Stimulated activated CD8-positive, alpha-beta memory T cell treated with anti-CD3 and anti-CD28 coated beads, Interleukin-2, amount 100 ng/mL, for 48 hours (primary cell): ENCODE data around the gene GTPBP2.
"Not testable (repeated sequence)": the region's sequence is repeated elsewhere in the genome, so short reads cannot be mapped to it uniquely, and the experiment has no call there.

Source experiments
- DNase-seq, 2 donors: peaks; one replicate each; pipeline ENCODE4 v3.0.0-alpha.2; 2020; ENCODE audit warnings: low read depth in 2 of 2

The GTPBP2 gene

DNA sequence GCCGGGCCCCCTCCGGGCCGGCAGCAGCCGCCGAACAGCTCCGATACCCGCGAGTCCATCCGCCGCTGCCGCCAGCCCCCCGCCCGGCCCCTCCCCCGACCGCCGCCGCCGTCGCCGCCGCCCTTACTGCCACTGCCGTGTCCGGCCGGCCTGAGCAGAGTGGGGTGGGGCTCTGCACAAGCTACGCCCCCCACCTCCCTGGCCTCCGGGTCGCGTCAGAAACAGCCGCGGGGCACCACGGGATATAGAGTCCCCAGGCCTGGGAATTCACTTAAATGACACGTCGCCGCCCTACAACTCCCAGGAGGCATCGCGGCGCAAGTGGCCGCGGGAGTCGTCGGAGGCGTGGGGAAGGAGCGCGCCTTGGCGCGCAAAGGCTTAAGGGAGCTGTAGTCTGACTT, at the start of gene GTPBP2:
Gene GTPBP2 (minus strand): TSS at position 161 of the 401 bp plus-strand sequence. CDS start 102 bp downstream, at position 59.
- DNase-seq: peak; percentile 92 to 96

DNA sequence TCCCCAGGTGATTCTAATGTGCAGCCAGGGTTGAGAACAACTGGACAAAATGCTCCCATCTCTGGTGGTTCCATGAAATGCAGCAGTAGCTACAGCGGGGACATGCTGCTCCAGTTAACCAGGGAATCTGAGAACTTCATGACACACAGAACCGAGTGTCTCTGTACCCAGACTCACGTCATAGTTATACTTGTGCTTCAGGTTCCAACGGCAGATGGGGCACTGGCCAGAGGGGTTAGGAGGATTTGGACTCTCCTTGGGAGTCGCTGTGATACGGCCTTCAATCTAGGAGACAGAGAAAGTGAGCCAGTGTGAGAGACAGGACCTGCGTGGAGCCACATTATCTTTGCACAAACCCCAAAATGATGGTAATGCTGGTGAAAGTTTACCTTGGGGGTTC, 49.3 kb upstream of the GTPBP2 start:
- no peak for DNase-seq

DNA sequence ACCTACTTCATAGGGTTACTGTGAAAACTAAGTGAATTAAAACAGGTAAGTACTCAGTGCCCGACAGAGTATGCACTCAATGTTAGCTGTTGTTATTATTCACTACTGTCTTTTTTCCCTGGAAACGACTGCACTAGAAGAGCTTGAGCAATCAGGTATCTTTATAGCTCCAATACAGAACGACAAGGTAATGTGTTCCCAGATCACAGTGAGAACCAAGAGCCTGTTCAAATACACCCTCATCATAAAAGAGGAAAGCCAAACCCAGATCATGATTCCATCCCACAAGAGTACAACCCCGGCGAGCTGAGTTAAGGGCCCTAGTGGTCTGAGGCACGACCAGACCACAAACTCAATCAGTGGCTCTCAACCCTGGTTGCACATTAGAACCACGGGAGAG, 48.7 kb upstream of the GTPBP2 start:
- no peak for DNase-seq

DNA sequence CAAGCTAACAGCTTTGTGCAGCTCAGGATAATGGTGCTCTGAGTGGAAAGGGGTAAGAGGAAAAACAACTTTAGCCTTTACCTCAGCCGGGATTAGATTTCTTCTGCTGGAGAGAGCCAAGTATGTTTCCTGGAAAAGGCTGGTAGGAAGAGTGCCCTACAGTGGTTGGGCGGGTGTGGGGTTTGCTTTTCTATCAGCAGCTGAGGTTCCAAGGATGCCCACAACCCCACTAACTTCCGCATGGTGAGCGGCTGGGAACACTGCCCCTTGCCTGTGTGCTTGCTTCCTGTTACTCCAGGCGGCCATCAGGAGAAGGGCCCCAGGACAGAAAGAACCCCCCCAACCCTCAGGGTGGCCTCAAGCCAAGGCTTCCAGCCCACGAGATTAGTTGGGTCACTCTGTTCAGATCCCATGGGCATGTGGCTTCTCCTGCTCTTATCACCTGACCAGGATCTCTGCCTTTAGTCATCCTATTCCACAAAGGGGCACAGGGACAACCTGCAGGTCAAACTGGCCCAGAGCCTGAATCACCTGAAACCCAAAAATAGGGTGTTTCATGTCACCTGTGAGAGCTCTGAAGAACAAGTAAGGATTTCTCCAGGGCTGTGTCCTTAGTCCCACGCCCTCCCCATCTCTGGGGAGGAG, 48.0 kb upstream of the GTPBP2 start:
- DNase-seq: no peak

DNA sequence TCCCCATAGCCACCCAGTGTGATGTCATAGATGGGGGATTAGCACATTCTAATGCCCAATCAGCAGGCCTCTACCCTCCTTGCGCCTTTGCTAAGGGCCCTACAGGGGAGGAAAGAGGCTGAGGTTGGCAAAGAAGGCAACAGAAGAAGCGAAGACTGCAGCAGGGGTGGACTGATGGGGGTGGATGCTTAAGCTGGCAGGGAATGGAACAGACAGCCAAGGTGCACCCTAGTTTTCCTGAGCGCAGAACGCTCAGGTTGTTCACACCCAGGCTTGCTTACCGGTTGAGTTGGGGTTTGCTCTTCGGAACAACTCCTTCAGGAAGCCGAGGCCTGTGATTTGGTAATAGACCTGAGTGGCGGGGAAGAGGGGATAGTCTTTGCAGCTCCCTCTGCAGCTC, 45.9 kb upstream of the GTPBP2 start:
- DNase-seq: no peak

- DNase-seq: no peak
These were observed 45.2 kb upstream of the GTPBP2 start for GRCh38 chr6:43674291-43674690.

DNA sequence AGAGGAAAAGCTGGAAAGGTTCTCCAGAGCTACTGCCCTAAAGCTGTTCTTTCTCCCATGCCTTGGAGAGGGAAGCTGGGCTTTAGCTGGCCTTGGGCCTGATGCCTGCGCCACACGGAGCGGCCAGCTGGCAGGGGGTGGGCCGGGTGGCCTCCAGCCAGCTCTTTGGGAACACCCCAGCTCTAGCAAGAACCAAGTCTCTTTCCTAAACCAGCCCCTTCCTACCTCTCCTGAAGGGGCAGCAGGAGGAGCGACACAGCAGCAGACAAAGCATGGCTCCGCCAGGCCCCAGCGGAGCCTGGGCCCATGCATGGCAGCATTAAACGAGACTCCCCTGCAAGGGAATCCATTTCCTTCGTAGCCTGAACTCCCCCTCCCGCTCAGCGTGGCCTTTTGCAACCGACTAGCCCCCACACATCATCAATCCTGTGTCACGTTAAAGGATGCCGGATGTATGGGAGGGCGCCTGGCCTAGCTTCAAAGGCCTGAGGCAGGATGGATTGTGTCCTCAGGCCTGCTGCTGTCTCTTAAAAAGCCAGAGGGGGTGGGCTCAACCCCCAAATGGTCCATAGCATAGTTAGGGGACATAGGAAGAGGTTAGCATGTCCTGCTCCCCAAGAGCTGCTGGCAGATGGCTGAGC, 44.5 kb upstream of the GTPBP2 start:
- no peak for DNase-seq

DNA sequence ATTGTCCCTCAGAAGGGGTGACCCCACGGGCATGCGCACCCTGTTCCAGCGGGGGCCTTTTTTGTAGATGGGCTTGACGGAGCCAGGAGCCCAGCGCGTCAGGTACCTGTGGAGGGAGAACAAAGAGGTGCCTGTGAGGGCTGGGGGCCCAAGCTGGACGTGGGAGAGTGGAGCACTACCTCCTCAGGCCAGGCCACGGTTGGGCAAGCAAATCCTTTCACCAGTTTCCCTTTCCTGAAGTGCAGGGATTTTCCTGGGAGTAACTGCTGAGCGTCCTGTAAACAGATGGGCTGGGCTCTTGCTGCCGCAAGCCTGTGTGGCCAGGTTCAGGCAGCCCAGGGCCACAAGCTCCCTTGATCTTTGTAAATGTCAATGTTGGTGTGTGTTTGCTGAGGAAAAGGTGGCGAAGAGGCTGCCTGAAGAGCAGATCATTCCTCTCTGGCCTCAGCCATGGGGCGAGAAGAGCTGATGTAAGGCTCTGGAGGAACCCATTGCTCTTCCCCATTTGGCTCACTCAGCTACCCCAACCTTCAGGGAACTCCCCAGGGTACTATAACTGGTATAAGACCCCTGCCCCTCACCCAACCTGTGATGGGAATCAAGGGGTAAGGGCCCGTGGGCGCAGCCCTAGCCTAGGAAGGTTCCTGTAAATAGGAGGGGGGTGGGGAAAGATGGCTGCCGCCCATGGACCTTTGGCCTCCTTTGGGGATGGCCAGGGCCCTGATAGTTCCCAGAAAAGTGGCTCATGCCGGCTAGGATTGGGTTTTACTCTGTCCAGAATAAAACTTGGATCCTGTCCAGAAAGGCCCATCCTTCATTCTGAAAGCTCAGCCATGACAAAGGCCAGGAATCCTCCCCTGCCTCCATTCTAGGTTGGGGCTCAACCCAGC, 43.0 kb upstream of the GTPBP2 start:
- no peak for DNase-seq

GRCh38 chr6:43671011-43671800, 42.1 kb upstream of the GTPBP2 start:
- DNase-seq: no peak

DNA sequence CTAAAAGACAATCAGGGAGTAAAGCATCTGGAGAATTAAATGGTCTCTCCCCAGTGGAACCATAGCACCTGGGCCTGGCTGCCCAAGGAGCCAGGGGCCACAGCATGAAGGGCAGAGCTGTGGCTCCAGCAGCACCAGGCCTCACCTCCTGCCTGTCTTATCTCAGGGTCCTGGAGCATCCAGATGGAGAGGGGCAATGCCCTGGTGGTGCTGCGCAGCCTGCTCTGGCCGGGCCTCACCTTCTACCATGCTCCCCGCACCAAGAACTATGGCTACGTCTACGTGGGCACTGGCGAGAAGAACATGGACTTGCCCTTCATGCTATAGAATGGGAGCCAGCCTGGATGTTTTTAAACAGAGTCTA, 41.5 kb upstream of the GTPBP2 start:
- no peak for DNase-seq

GRCh38 chr6:43669922-43670622, 41.0 kb upstream of the GTPBP2 start:
- DNase-seq: no peak

DNA sequence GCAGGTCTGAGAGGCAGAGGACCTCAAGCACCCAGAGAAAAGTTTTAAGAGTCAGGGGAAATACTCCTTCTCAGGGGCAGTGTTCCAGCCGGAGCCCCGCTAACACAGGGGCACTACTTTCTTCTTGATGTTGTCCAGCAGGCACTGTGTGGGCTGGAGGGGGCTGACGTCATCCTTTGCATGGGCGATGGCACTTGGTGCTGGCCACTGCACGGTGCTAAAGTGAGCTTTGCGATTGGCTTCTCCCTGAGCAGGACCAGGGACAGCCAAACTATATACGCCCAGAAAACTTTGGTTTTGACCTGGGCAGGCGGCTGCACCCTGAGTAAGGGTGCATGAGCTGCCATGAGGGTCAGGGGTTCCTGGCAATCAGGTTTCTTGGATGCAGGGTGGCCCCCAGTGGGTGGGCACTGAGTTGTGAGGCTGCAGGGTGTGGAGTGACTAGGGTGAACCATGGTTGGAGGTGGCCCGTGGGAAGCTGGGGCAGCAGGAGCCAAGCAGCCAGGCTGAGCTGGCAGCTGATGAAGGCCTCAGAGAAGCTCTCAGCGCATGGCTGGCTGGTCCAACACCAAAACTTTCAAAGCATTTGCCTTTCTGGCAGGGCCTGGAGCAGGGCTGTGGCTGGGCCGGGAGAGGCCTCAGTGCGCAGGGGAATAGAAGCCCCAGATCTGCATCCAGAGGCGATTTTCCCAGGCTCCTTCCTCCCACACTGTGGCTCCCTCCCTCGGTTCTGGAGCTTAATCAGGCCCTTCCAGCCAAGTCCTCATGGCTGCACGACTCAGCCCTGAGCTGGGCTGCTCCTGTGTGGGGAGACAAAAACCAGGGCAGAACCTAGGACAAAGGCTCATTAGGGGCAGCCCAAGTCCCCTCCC, 40.2 kb upstream of the GTPBP2 start:
- no peak for DNase-seq

DNA sequence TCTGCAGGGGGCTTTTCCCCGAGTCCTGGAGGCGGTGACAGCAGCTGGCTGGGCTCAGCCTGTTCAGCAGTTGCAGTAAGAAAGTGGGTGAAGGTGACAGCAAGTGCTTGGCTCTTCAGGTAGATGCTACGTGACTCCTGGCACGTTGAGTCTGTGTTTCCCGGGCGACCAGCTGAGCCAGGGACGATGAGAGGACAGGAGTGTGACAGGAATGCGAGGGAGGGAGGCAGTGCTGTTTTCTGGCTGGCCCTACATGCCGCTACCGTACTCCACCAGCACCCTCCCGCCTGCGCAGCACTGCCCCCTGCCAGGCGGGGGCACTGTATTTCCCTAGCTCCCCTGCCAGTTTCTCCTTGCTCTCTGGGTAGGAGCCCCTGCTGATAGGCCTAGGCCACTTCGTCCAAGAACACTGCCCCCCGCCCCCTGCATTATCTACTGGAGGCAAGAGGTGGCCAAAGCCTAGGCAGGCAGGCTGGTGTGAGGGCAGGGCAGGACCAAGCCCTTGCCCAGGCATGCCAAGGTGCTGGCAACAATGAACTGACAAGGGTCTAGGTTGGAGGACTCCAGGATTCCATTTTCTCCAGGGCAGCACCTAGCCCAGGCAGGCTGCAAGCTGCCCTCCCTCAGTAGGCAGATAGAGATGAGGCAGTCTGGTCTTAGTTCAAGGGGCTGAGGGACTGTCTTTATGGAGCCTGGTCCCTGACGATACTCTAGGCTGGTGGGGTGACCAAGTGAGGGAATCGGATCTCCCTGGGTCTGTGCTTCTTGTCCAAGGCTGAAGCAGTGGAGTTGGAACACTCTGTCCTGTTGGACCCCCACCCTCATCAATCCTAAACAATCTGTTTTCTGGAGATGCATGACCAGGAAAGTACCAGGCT, 39.3 kb upstream of the GTPBP2 start:
- peak; percentile 27 to 42 for DNase-seq

DNA sequence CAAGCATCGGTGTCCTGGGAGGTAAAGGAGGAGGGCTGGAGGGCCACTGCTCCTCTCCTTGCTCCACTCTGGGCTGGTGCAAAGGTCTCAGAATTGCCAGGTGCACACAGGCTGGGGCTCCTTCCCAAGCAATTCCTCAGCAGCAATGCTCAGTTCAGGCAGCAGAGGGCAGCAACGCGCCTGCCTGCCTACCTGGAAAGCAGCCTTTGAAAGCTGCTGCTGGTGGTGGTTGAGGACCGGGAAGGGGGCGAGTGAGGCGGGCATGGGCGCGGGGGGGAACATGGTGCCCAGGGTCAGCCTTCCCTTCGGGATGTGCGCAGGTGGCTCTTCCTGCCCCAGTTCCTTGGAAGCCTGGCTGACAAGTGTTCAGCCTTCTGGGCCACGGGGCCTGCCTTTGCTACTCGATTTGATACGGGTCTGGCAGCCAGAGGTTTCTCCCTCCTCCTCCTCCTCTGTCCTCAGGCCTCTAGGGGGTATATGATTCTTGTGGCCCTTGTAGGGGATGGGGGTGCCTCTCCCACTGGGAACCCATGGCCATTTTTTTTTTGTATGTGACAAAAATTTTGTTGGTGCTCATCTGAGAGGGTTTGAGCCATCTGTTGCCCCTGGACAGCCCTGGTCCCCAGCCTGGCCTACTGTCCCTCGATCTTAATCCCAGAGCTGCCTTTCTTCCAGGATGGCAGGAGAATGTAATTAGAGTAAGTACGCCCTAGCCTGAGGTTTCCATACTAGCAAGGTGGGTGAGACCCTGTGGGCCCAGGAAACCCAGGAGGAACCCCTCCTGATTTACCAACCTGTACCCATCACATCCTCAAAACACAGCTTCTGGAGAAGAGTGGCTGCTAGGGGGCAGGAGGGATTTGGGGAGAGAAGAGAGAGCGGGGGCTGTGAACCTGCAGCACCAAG, 38.4 kb upstream of the GTPBP2 start:
- DNase-seq: peak; percentile 58 to 82

DNA sequence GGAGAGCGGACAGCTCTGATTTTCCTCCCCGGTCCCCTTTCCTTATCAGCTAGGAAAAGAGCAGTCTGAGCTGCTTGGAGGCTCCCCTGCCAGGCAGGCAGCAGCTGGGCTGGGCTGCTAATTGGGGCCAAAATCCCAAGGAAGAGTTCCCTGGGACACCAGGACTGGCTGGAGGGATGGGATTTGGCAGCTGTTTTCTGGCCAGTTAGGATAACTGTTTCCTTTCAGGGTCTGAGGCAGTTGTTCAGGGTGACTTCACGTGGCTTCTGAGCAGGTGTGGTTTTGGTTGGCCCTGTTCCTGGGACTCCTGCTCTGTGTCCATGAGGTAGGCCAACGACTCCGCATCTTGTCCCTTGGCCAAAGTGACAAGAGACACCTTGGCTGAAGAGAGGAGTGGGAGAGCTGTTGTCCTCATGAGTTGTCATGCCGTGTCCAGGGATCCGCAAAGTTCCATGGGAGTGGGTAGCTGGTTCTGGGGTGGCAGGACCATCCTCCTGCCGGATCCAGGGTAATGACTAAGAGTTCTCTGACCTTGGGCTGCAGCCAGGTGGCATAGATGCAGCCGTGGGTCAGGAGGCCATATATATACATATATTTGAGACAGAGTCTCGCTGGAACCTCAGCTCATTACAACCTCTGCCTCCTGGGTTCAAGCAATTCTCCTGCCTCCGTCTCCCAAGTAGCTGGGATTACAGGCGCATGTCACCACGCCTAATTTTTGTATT, 37.3 kb upstream of the GTPBP2 start:
- DNase-seq: no peak

DNA sequence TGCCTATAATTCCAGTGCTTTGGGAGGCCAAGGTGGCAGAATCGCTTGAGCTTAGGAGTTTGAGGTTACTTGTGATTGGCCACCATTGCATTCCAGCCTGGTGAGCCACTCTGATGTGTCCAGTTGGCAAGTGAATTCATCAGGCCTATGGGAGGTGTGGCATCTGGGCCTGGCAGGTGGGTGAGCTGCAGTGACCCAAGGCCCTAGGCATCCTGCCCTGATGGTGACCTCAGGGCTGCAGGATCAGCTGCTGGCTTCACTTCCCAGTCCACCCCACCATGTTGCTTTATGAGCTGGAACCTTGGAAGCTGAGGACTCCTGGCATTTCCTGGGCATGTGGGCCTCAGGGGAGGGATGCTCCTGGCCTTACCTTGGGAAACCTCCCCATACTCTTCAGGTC, 36.3 kb upstream of the GTPBP2 start:
- DNase-seq: no peak

DNA sequence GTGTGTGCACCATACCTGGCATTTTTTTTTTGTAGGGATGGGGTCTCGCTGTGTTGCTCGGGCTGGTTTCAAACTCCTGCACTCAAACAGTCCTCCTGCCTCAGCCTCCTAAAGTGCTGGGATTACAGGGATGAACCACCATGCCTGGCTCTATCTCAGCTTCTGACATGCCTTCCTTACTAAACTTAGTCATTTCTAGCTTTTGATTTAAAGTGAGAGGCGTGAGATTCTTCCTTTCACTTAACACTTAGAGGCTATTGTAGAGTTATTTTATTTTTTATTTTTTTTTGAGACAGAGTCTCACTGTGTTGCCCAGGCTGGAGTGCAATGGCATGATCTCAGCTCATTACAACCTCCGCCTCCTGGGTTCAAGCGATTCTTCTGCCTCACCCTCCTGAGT, 33.9 kb upstream of the GTPBP2 start:
- DNase-seq: not testable (repeated sequence)

DNA sequence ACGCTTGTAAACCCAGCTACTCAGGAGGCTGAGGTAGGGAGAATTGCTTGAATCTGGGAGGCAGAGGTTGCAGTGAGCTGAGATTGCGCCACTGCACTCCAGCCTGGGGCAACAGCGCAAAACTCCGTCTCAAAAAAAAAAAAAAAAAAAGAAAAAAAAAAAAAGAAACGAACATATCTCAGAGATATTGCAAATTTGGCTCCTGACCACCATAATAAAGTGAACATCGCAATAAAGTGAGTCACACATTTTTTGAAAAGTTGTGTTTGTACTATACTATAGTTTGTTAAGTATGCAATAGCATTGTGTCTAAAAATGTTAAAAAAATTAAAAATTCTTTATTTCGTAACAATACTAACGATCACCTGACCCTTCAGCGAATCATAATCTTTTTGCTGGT, 29.1 kb upstream of the GTPBP2 start:
- no peak for DNase-seq
